WERI-Rb-1 (cell line): ENCODE measurements around the gene PNKD.

Experiments used
- DNase-seq: peaks from one replicate; pipeline ENCODE4 v3.0.0-alpha.2; 2020
- H3K27ac ChIP-seq: fragments of 250-450 bp; sonication (Bioruptor Pico); 2 replicates; pipeline ENCODE4 v1.5.1; 2020; ENCODE audit warnings: mild to moderate bottlenecking, moderate library complexity
- H3K27me3 ChIP-seq: fragments of 250-450 bp; sonication (Bioruptor Pico); 2 replicates; pipeline ENCODE4 v1.5.1; 2021; ENCODE audit warnings: mild to moderate bottlenecking, low read depth, moderate library complexity; ENCODE audit not compliant: insufficient read depth, severe bottlenecking
- H3K36me3 ChIP-seq: fragments of 250-450 bp; sonication (Bioruptor Pico); 2 replicates; pipeline ENCODE4 v1.5.1; 2020; ENCODE audit warnings: mild to moderate bottlenecking, moderate library complexity
- H3K4me3 ChIP-seq: 2 replicates; pipeline ENCODE4 v1.5.1; 2011; ENCODE audit warnings: low read depth, mild to moderate bottlenecking, control low read depth, low read length
- H3K9me3 ChIP-seq: fragments of 250-450 bp; sonication (Bioruptor Pico); 2 replicates; pipeline ENCODE4 v1.5.1; 2021; ENCODE audit warnings: mild to moderate bottlenecking, moderate library complexity; ENCODE audit not compliant: severe bottlenecking
- TF ChIP-seq, protein P1 (sequence below): IDR thresholded peaks from 2 replicates; pipeline ENCODE4 v1.5.1; 2011; ENCODE audit warnings: low read depth, mild to moderate bottlenecking, control low read depth, inconsistent platforms, low read length

The PNKD gene

DNA sequence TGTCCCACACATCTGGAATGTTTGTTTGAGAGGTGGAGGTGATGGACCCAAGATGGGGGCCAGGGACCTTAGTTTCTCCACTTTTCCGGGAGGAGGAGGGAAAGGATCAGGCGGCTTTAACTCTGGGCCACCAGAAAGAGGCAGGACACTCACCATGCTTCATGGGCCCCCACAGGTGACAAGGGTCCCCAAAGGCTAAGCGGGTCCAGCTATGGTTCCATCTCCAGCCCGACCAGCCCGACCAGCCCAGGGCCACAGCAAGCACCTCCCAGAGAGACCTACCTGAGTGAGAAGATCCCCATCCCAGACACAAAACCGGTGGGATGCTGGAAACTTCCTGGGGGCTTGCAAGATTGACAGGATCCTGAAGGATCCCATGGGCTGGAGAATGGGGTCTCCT is 112.5 kb downstream of the PNKD start:
- H3K27ac ChIP-seq = no peak overlapping the region
- H3K36me3 ChIP-seq = no peaks in the 10 kb centered on the region
- DNase-seq = no peak
- no peaks in the 10 kb centered on the region for H3K9me3 ChIP-seq
- no peak overlapping the region for H3K4me3 ChIP-seq
- TF ChIP-seq, protein P1, sequence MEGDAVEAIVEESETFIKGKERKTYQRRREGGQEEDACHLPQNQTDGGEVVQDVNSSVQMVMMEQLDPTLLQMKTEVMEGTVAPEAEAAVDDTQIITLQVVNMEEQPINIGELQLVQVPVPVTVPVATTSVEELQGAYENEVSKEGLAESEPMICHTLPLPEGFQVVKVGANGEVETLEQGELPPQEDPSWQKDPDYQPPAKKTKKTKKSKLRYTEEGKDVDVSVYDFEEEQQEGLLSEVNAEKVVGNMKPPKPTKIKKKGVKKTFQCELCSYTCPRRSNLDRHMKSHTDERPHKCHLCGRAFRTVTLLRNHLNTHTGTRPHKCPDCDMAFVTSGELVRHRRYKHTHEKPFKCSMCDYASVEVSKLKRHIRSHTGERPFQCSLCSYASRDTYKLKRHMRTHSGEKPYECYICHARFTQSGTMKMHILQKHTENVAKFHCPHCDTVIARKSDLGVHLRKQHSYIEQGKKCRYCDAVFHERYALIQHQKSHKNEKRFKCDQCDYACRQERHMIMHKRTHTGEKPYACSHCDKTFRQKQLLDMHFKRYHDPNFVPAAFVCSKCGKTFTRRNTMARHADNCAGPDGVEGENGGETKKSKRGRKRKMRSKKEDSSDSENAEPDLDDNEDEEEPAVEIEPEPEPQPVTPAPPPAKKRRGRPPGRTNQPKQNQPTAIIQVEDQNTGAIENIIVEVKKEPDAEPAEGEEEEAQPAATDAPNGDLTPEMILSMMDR = no peak
- H3K27me3 ChIP-seq = no peaks in the 10 kb centered on the region

DNA sequence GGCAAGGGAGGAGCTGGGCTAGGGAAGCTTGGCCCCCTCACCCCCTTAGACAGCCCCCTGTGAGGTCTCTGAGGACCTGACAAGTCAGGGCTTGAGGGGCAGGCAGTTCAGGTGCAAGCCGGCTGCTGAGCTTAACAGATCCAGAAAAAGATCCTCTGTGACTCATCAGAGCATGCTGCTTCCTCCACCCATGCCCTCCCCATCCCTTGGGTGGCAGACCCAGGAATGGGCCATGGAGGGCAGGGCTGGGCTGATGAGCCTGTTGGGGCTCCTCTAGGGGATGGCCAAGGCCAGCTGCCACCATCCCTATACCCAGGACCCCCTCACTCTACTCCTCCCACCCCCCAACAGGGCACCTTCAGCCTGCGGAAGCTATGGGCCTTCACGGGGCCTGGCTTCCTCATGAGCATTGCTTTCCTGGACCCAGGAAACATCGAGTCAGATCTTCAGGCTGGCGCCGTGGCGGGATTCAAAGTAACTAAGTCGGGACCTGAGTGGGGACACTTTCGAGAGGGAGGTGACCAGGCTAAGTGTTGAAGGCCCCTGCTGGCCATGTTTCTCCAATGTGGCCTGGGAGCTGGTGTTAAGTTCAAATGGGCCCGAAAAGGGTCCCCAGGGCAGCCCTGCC is 113.7 kb downstream of the PNKD start:
- no peaks in the 10 kb centered on the region for H3K27me3 ChIP-seq
- H3K9me3 ChIP-seq = no peaks in the 10 kb centered on the region
- no peaks in the 10 kb centered on the region for H3K36me3 ChIP-seq
- DNase-seq = no peak
- no peak overlapping the region for H3K4me3 ChIP-seq
- H3K27ac ChIP-seq = no peak overlapping the region
- TF ChIP-seq, protein P1 = no peak

DNA sequence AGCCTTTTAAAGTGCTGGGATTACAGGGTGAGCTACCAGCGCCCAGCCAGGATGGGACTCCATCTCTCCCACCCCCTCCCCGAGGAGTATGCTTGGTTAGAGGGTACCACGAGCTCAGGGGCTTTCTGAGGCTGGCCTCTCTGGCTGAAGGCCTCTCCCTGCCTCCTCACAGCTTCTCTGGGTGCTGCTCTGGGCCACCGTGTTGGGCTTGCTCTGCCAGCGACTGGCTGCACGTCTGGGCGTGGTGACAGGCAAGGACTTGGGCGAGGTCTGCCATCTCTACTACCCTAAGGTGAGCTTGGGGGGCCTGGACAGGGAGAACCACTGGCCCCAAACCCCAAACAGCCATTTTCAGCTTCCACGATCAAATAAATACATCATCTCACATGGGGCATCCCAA is 114.7 kb downstream of the PNKD start:
- H3K9me3 ChIP-seq = no peaks in the 10 kb centered on the region
- no peak overlapping the region for H3K27ac ChIP-seq
- no peak overlapping the region for H3K4me3 ChIP-seq
- H3K36me3 ChIP-seq = no peaks in the 10 kb centered on the region
- no peak for DNase-seq
- no peaks in the 10 kb centered on the region for H3K27me3 ChIP-seq
- TF ChIP-seq, protein P1 = no peak

DNA sequence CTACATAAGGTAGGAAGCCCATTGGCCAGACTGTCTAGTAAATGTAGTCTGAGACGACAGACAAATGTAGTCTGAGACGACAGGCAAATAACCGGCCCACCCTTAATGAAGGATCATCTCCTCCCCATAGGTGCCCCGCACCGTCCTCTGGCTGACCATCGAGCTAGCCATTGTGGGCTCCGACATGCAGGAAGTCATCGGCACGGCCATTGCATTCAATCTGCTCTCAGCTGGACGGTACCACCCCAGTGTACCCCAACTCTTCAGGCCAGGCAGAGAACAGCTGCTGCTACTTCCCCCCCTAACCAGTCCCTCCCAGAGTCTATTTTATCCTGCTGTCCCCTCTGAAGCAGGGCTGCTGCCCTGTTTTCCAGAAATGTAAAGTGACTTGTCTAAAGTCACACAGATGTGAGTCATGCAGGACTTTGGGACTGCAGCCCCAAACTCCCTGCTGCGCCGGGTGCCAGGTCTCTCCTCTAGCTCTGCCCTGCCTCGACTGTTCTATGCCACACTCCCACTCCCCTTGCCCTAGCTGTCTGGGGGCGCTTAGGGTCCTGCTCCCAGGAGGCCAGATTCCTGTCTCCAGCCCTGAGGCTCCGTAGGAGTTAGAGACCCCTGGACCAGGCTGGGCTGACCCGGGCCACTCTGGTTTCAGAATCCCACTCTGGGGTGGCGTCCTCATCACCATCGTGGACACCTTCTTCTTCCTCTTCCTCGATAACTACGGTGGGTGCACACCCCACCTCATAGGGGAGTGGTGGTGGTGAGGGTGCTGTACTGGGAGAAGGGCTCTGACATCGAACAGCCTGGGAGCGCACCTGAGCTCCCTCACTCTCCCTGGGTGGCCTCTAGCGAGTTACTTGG is 116.4 kb downstream of the PNKD start:
- DNase-seq = no peak
- Histone ChIP-seq H3K27ac (no peak overlapping the region), H3K27me3 (no peaks in the 10 kb centered on the region), H3K4me3 (no peak overlapping the region), H3K36me3 (no peaks in the 10 kb centered on the region), H3K9me3 (no peaks in the 10 kb centered on the region)
- TF ChIP-seq, protein P1 = no peak

DNA sequence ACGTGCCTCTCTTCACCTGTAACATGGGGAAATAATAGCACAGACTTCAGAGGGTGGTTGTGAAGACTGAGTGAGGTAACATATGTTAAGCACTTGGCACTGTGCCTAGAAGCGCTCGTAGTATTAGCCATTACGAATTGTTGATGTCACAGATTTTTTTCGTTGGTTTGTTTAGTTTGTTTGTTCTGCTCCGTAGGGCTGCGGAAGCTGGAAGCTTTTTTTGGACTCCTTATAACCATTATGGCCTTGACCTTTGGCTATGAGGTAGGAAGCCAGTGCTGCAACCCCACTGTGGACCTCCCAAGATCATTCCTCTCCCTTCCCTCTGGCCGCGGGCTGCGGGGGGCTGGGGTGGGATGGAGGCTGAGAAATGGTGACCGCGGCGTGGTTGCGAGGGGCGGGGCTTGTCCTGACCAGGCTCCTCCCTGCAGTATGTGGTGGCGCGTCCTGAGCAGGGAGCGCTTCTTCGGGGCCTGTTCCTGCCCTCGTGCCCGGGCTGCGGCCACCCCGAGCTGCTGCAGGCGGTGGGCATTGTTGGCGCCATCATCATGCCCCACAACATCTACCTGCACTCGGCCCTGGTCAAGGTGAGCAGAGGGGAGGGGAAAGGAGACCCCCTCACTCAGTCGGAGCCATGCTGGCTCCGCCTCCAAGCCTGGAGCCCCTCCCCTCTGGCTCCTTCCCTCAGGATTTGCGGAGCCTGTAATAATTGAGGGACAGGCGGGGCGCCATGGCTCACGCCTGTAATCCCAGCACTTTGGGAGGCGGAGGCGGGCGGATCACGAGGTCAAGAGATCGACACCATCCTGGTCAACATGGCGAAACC is 117.3 kb downstream of the PNKD start:
- Histone ChIP-seq H3K4me3 (no peak overlapping the region), H3K27ac (no peak overlapping the region), H3K36me3 (no peaks in the 10 kb centered on the region), H3K27me3 (no peaks in the 10 kb centered on the region), H3K9me3 (no peaks in the 10 kb centered on the region)
- TF ChIP-seq, protein P1 = no peak
- DNase-seq = no peak
